ENCODE measurements around the gene IER5. TPM values are rescaled to one million over a fixed set of nuclear protein-coding genes. Genes with fewer than 3 reads are reported as not detected.

Gene IER5
- total and polyA plus RNA-seq, 2 of the 13 experiments (the other 11 are each of a cell fraction or from before 2014, with no cell fraction given) = 2.5 to 3.5 TPM

- TF ChIP-seq ATF6 (CRISPR knock-in tag; conservative IDR thresholded peaks at IDR 0.05) (no peak), CHD4 (IDR thresholded peaks at IDR 0.05; ENCODE audit: borderline replicate concordance, low read length) (no peak), ZFP36 (IDR thresholded peaks at IDR 0.05; ENCODE audit: borderline replicate concordance, low read depth, low read length, partially characterized antibody) (no peak), CEBPG (CRISPR knock-in tag; IDR thresholded peaks at IDR 0.05) (no peak), REPIN1 (CRISPR knock-in tag; IDR thresholded peaks at IDR 0.05; ENCODE audit: borderline replicate concordance, low read depth) (no peak), NR2F1 (CRISPR knock-in tag; IDR thresholded peaks at IDR 0.05) (no peak), TBX3 (IDR thresholded peaks at IDR 0.05; ENCODE audit: borderline replicate concordance) (no peak), ZNF501 (CRISPR knock-in tag; IDR thresholded peaks at IDR 0.05) (peak; percentile 61; the same call in 1 of the 2 replicates), HDAC6 (IDR thresholded peaks at IDR 0.05; ENCODE audit: low read depth, low read length) (no peak), HES4 (CRISPR knock-in tag; IDR thresholded peaks at IDR 0.05; ENCODE audit: borderline replicate concordance) (no peak), NFKB2 (CRISPR knock-in tag; IDR thresholded peaks at IDR 0.05; ENCODE audit: borderline replicate concordance) (no peak), NR2F2 (IDR thresholded peaks at IDR 0.05; ENCODE audit: borderline replicate concordance, low read depth) (no peak), SAFB2 (CRISPR knock-in tag; IDR thresholded peaks at IDR 0.05; ENCODE audit: borderline replicate concordance, low read depth) (no peak), BHLHE40 (IDR thresholded peaks at IDR 0.05; ENCODE audit: low read length) (no peak), SYNCRIP (IDR thresholded peaks at IDR 0.05; ENCODE audit: insufficient read depth, low read depth, low read length) (no peak), AHR (CRISPR knock-in tag; IDR thresholded peaks at IDR 0.05) (0 out of 2 replicates have a peak, but pooled peaks have one; percentile 30), FOXP4 (CRISPR knock-in tag; IDR thresholded peaks at IDR 0.05) (no peak), CHCHD3 (CRISPR knock-in tag; IDR thresholded peaks at IDR 0.05) (no peak), ZNF75D (CRISPR knock-in tag; IDR thresholded peaks at IDR 0.05; ENCODE audit: borderline replicate concordance) (no peak)
Measured at GRCh38 chr1:181089676-181090544, 1.4 kb downstream of the IER5 start (continued).
